H1 (cell line): ENCODE measurements around the gene SCNN1B. TPM values are rescaled to one million over a fixed set of nuclear protein-coding genes. Genes with fewer than 3 reads are reported as not detected.

Source experiments
- CTCF ChIA-PET: fragments of 300-600 bp; sonication (Branson Sonifier 250); formaldehyde crosslinking; loops from one replicate; lab custom pipeline; 2021; ENCODE audit not compliant: partially characterized antibody; lab: Charles Lee
- POLR2A ChIA-PET: fragments of 300-600 bp; sonication (Branson Sonifier 250); formaldehyde crosslinking; loops from one replicate; lab custom pipeline; 2021; ENCODE audit warnings: inconsistent platforms; ENCODE audit not compliant: partially characterized antibody; lab: Charles Lee
- DNase-seq, 2 experiments: peaks; one replicate each; pipeline versions ENCODE4 v3.0.0 to v3.0.0-alpha.2; 2010 to 2022; ENCODE audit warnings: low spot score in 2 of 2, low read depth in 1 of 2, mixed read lengths in 1 of 2
- FAIRE-seq: peaks from 2 replicates; lab custom pipeline; 2011; peaks lifted over from hg19 to GRCh38; lab: Jason Lieb, UNC
- H2AFZ ChIP-seq: 2 replicates; pipeline ENCODE4 v1.8.1; 2012; ENCODE audit warnings: low read length, inconsistent platforms
- H2AK5ac ChIP-seq: 2 replicates; pipeline ENCODE4 v1.6.1; 2013; ENCODE audit warnings: low read depth, low read length
- H2BK120ac ChIP-seq: replicated peaks from 2 replicates; pipeline ENCODE3; 2013; ENCODE audit warnings: low read depth, low read length, inconsistent platforms
- H2BK12ac ChIP-seq: 2 replicates; pipeline ENCODE4 v1.6.1; 2013; ENCODE audit warnings: low read depth, low read length
- H2BK15ac ChIP-seq: 2 replicates; pipeline ENCODE4 v1.6.1; 2013; ENCODE audit warnings: low read length
- H2BK20ac ChIP-seq: 2 replicates; pipeline ENCODE4 v1.6.1; 2013; ENCODE audit warnings: low read length
- H2BK5ac ChIP-seq: 2 replicates; pipeline ENCODE4 v1.6.1; 2013; ENCODE audit warnings: low read depth, low read length
- H3K14ac ChIP-seq: 2 replicates; pipeline ENCODE4 v1.6.1; 2013; ENCODE audit warnings: inconsistent platforms; ENCODE audit not compliant: insufficient read length
- H3K18ac ChIP-seq: 2 replicates; pipeline ENCODE4 v1.6.1; 2013; ENCODE audit warnings: low read length; ENCODE audit errors: extremely low read depth
- H3K23ac ChIP-seq: 2 replicates; pipeline ENCODE4 v1.6.1; 2013; ENCODE audit warnings: inconsistent platforms; ENCODE audit not compliant: insufficient read length
- H3K23me2 ChIP-seq: 2 replicates; pipeline ENCODE4 v1.6.1; 2013; ENCODE audit warnings: low read depth, low read length
- H3K27ac ChIP-seq: 2 replicates; pipeline ENCODE4 v1.6.1; 2011; ENCODE audit warnings: low read depth, low read length, inconsistent platforms
- H3K27me3 ChIP-seq, 4 experiments: replicated peaks in 1 of 4; 1 replicate in 1 of 4; 2 replicates in 3 of 4; pipeline versions ENCODE4 v1.6.1 to v1.8.1; 2011 to 2013; ENCODE audit warnings: low read length in 3 of 4, mild to moderate bottlenecking in 3 of 4, inconsistent platforms in 2 of 4, mixed read lengths in 2 of 4, moderate library complexity in 1 of 4; ENCODE audit not compliant: control insufficient read depth in 3 of 4, insufficient read depth in 3 of 4; ENCODE audit errors: extremely low read depth in 1 of 4
- H3K36me3 ChIP-seq, 4 experiments: 2 replicates each; pipeline versions ENCODE4 v1.6.1 to v1.8.1; 2011 to 2013; ENCODE audit warnings: mild to moderate bottlenecking in 4 of 4, low read length in 3 of 4, moderate library complexity in 2 of 4, control low read depth in 1 of 4, inconsistent platforms in 1 of 4; ENCODE audit not compliant: insufficient read depth in 4 of 4, control insufficient read depth in 2 of 4
- H3K4ac ChIP-seq: replicated peaks from 2 replicates; pipeline ENCODE3; 2013; ENCODE audit warnings: low read length, low read depth, mixed read lengths, inconsistent platforms; ENCODE audit not compliant: insufficient read length
- H3K4me1 ChIP-seq, 4 experiments: replicated peaks in 1 of 4; 1 replicate in 1 of 4; 2 replicates in 3 of 4; pipeline versions ENCODE4 v1.6.1 to v1.8.1; 2011 to 2013; ENCODE audit warnings: low read length in 3 of 4, inconsistent platforms in 2 of 4, mixed read lengths in 1 of 4; ENCODE audit not compliant: insufficient read depth in 4 of 4, control insufficient read depth in 3 of 4
- H3K4me2 ChIP-seq, 2 experiments: 2 replicates each; pipeline versions ENCODE4 v1.6.1 to v1.8.1; 2011 to 2013; ENCODE audit warnings: low read depth in 2 of 2, low read length in 2 of 2, control low read depth in 1 of 2, inconsistent platforms in 1 of 2, mild to moderate bottlenecking in 1 of 2; ENCODE audit not compliant: insufficient read depth in 1 of 2
- H3K4me3 ChIP-seq, 4 experiments: fragments of 200-600, 300-600 bp in 1 of 4; sonication (generic), shearing (Covaris generic), sonication (Bioruptor Twin) in 1 of 4; 2 replicates each; pipeline versions ENCODE4 v1.5.1 to v1.8.1; 2011 to 2016; ENCODE audit warnings: low read length in 4 of 4, low read depth in 3 of 4, control low read depth in 2 of 4, inconsistent platforms in 2 of 4, mild to moderate bottlenecking in 2 of 4, mixed read lengths in 1 of 4, moderate library complexity in 1 of 4; ENCODE audit not compliant: insufficient read depth in 2 of 4; ENCODE audit errors: extremely low read depth in 1 of 4
- H3K56ac ChIP-seq: replicated peaks from 2 replicates; pipeline ENCODE3; 2013; ENCODE audit warnings: low read depth, mild to moderate bottlenecking, mixed read lengths, low read length, inconsistent platforms; ENCODE audit not compliant: insufficient read length
- H3K79me1 ChIP-seq: 2 replicates; pipeline ENCODE4 v1.6.1; 2013; ENCODE audit warnings: low read depth, low read length, control low read depth
- H3K79me2 ChIP-seq, 2 experiments: 2 replicates each; pipeline versions ENCODE4 v1.6.1 to v1.8.1; 2012 to 2013; ENCODE audit warnings: low read length in 2 of 2, mild to moderate bottlenecking in 2 of 2, inconsistent platforms in 1 of 2; ENCODE audit not compliant: insufficient read depth in 2 of 2, control insufficient read depth in 1 of 2
- H3K9ac ChIP-seq, 4 experiments: replicated peaks in 1 of 4; 1 replicate in 1 of 4; 2 replicates in 3 of 4; pipeline versions ENCODE4 v1.6.1 to v1.8.1; 2011 to 2013; ENCODE audit warnings: low read depth in 3 of 4, low read length in 3 of 4, control low read depth in 2 of 4, mild to moderate bottlenecking in 2 of 4, moderate library complexity in 2 of 4, inconsistent platforms in 1 of 4; ENCODE audit errors: extremely low read depth in 1 of 4
- H3K9me3 ChIP-seq, 2 experiments: 2 replicates each; pipeline versions ENCODE4 v1.6.1 to v1.8.1; 2012 to 2013; ENCODE audit warnings: mild to moderate bottlenecking in 2 of 2, moderate library complexity in 2 of 2, control low read depth in 1 of 2, inconsistent platforms in 1 of 2, low read depth in 1 of 2, low read length in 1 of 2, mixed read lengths in 1 of 2; ENCODE audit not compliant: insufficient read depth in 2 of 2
- H4K20me1 ChIP-seq, 2 experiments: replicated peaks in 1 of 2; 2 replicates each; pipeline versions ENCODE3 to v1.8.1; 2011 to 2013; ENCODE audit warnings: inconsistent platforms in 2 of 2, low read length in 2 of 2, mild to moderate bottlenecking in 1 of 2; ENCODE audit not compliant: insufficient read depth in 2 of 2, control insufficient read depth in 1 of 2
- H4K5ac ChIP-seq: 2 replicates; pipeline ENCODE4 v1.6.1; 2013; ENCODE audit warnings: low read length, low read depth, mixed read lengths, inconsistent platforms; ENCODE audit not compliant: insufficient read length
- H4K8ac ChIP-seq: 2 replicates; pipeline ENCODE4 v1.8.0; 2013; ENCODE audit warnings: mild to moderate bottlenecking, moderate library complexity, low read length, inconsistent platforms; ENCODE audit not compliant: insufficient read depth; ENCODE audit errors: extremely low read depth
- H4K91ac ChIP-seq: replicated peaks from 2 replicates; pipeline ENCODE3; 2013; ENCODE audit warnings: low read length, mixed read lengths, inconsistent platforms; ENCODE audit not compliant: insufficient read length
- CBX5 ChIP-seq: fragments of 300-800, 300-1000 bp; sonication (generic); IDR thresholded peaks from 2 replicates; pipeline ENCODE4 v1.7.1; 2016; ENCODE audit warnings: antibody characterized with exemption, low read length, low read depth
- CEBPB ChIP-seq: IDR thresholded peaks from 2 replicates; pipeline ENCODE4 v1.6.1; 2012; ENCODE audit warnings: low read depth, low read length
- EZH2 ChIP-seq: fragments of 200-600 bp; sonication (generic); IDR thresholded peaks from 2 replicates; pipeline ENCODE4 v1.7.1; 2012; ENCODE audit warnings: low read depth, mild to moderate bottlenecking, moderate library complexity, low read length, inconsistent platforms; ENCODE audit not compliant: severe bottlenecking
- GTF2F1 ChIP-seq: IDR thresholded peaks from 2 replicates; pipeline ENCODE4 v1.6.1; 2012; ENCODE audit warnings: low read depth, low read length, improper control_type of control experiment, borderline replicate concordance
- KDM4A ChIP-seq: IDR thresholded peaks from one replicate; pipeline ENCODE4 v1.7.1; 2012; ENCODE audit warnings: low read depth, mild to moderate bottlenecking, moderate library complexity, low read length, inconsistent platforms; ENCODE audit not compliant: severe bottlenecking
- RBBP5 ChIP-seq: IDR thresholded peaks from 2 replicates; pipeline ENCODE4 v1.7.1; 2012; ENCODE audit warnings: low read depth, mild to moderate bottlenecking, inconsistent platforms, low read length, moderate library complexity, borderline replicate concordance
- SP4 ChIP-seq: IDR thresholded peaks from 2 replicates; pipeline ENCODE4 v1.6.1; 2012; ENCODE audit warnings: low read length, inconsistent platforms
- WGBS, 2 experiments: shearing (Covaris generic) in 1 of 2; methylation state at CpG; one replicate each; pipeline versions ENCODE4 v1.1.6 to v1.1.7; 2013 to 2015; ENCODE audit warnings: low lambda C conversion rate in 2 of 2, mixed read lengths in 2 of 2, inconsistent platforms in 1 of 2, low coverage in 1 of 2, missing lambda C conversion rate in 1 of 2; ENCODE audit not compliant: insufficient replicate concordance in 2 of 2, insufficient coverage in 1 of 2, insufficient read length in 1 of 2; ENCODE audit errors: extremely low coverage in 1 of 2, missing lambda C conversion rate in 1 of 2; 5-methylcytosine and 5-hydroxymethylcytosine counted together
- polyA plus RNA-seq, 7 experiments: library from polyadenylated mRNA; depleted of rRNA in 3 of 7; stranded (reverse) in 5 of 7; unstranded in 2 of 7; fragments of >200 nt in 5 of 7; fragments of 200-250 nt in 2 of 7; gene quantifications; 1 replicate in 5 of 7; 2 replicates in 1 of 7; 4 replicates in 1 of 7; pipeline versions ENCODE4 v1.2.1 to v1.2.3, GENCODE V29; 2011 to 2013; ENCODE audit warnings: missing spikeins in 2 of 7, mixed read lengths in 2 of 7
- total RNA-seq: library from RNA; stranded (reverse); fragmentation: NEBNext Ultra II Directional; extraction: Animal tissue kit (Norgen Biotek cat#: 25700); gene quantifications from 2 replicates; pipeline ENCODE4 v1.2.1, GENCODE V29; 2021
- TF ChIP-seq, protein P1 (sequence below), 3 experiments: IDR thresholded peaks; 1 replicate in 2 of 3; 2 replicates in 1 of 3; pipeline versions ENCODE4 v1.5.1 to v1.6.1; 2011; ENCODE audit warnings: low read length in 3 of 3, mild to moderate bottlenecking in 3 of 3, inconsistent platforms in 2 of 3, low read depth in 1 of 3, moderate library complexity in 1 of 3; ENCODE audit not compliant: insufficient read depth in 1 of 3; ENCODE audit errors: control extremely low read depth in 1 of 3

Gene SCNN1B
- total and polyA plus RNA-seq, 2 of the 8 experiments (the other 6 are each of a cell fraction or from before 2014, with no cell fraction given) = 0.20 to 0.95 TPM

DNA sequence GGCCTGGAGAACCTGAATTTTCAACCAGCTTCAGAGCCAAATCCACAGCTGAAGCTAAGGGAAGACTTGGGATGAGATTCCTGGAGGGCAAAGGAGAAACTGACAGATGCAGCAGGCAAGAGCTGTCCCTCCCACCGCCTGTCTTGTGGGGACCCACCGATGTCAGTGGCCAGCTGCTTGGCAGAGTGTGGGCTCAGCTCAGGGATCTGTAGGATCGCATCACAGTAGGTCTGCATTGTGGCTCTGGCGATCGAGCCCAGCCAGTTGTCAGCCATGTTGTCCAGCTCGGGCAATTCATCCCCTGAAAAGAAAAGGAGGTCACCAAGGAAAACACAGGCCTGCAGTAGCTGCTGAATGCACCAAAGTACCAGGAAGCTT lies 90.1 kb downstream of the SCNN1B start:
- Histone ChIP-seq H3K27ac (no peak overlapping the region), H3K18ac (no peak overlapping the region), H3K9me3 (no peaks in the 10 kb centered on the region), H3K79me1 (no peaks in the 10 kb centered on the region), H2BK20ac (no peak overlapping the region), H3K4me1 (no peaks in the 10 kb centered on the region), H3K27me3 (no peaks in the 10 kb centered on the region), H4K20me1 (peaks cover 0 to 1% of the 10 kb centered on the region in 2 experiments), H3K79me2 (no peaks in the 10 kb centered on the region), H3K4ac (no peak overlapping the region), H4K8ac (no peak overlapping the region), H3K4me2 (no peak overlapping the region), H2BK12ac (no peak overlapping the region), H3K56ac (no peak overlapping the region), H4K91ac (no peak overlapping the region), H2BK15ac (no peak overlapping the region), H3K36me3 (peaks cover 5 to 18% (median 13%) of the 10 kb centered on the region in 4 experiments; a peak in 7 of 8 replicates), H4K5ac (no peak overlapping the region), H2AFZ (no peak overlapping the region), H3K14ac (no peak overlapping the region), H3K4me3 (no peak overlapping the region), H3K9ac (no peak overlapping the region), H3K23ac (no peak overlapping the region), H2BK120ac (no peak overlapping the region), H2BK5ac (no peak overlapping the region), H3K23me2 (peaks cover 6% of the 10 kb centered on the region; the same call in 1 of the 2 replicates), H2AK5ac (no peak overlapping the region)
- DNase-seq (no peak), FAIRE-seq (no peak)
- CTCF ChIA-PET = interaction anchor here (2.6 to 5.4 kb wide), 2 partner anchors 10 to 43 kb away, joined by 8 to 38 read pairs; no protein-coding TSS in a partner anchor
- TF ChIP-seq CBX5 (no peak), EZH2 (no peak), SP4 (no peak), RBBP5 (no peak), GTF2F1 (no peak), KDM4A (no peak), CEBPB (no peak)
- TF ChIP-seq, protein P1, sequence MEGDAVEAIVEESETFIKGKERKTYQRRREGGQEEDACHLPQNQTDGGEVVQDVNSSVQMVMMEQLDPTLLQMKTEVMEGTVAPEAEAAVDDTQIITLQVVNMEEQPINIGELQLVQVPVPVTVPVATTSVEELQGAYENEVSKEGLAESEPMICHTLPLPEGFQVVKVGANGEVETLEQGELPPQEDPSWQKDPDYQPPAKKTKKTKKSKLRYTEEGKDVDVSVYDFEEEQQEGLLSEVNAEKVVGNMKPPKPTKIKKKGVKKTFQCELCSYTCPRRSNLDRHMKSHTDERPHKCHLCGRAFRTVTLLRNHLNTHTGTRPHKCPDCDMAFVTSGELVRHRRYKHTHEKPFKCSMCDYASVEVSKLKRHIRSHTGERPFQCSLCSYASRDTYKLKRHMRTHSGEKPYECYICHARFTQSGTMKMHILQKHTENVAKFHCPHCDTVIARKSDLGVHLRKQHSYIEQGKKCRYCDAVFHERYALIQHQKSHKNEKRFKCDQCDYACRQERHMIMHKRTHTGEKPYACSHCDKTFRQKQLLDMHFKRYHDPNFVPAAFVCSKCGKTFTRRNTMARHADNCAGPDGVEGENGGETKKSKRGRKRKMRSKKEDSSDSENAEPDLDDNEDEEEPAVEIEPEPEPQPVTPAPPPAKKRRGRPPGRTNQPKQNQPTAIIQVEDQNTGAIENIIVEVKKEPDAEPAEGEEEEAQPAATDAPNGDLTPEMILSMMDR (IDR thresholded peaks at IDR 0.05; ENCODE audit: control extremely low read depth in 1 of 3, insufficient read depth in 1 of 3, low read depth in 1 of 3, low read length in 3 of 3) = no peak
- 95% methylated on average over 6 of the region's 6 CpGs; no CpG with 5 or more reads in 1 of the 2 experiments for WGBS, 2 experiments
- POLR2A ChIA-PET = interaction anchor here (0.8 kb wide), 1 partner anchor 11 kb away, joined by 4 read pairs; no protein-coding TSS in a partner anchor
